ENCODE data around the gene ALG10. TPM values are rescaled to one million over a fixed set of nuclear protein-coding genes. Genes with fewer than 3 reads are reported as not detected.
"Not testable (repeated sequence)": the region's sequence is repeated elsewhere in the genome, so short reads cannot be mapped to it uniquely, and the experiment has no call there.

Gene ALG10
- total and polyA plus RNA-seq, 2 donors (not counting 1 experiment from before 2014, with no cell fraction given): 4.3 to 5.8 TPM

DNA sequence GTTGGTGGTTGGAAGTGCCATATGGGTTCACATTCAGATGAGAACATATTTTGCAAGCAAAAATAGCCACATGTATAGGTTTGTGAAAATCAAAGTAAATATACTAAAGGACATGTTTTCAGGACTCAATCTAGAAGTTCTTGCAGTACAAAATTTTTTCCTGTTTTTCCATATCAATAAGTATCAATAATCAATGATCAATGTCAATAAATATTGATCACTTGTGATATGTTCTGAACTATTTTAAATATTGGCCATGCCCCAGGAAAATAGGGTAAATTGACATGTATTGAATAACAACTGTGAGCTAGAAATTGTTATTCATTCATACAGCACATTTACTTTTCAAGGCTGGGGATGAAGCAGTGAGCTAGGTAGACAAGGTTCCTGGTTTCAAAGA lies 24.3 kb downstream of the ALG10 start:
- Histone ChIP-seq H3K4me1 (ENCODE audit: control insufficient read depth, extremely low read depth, insufficient read depth, low read length) (no peaks in the 10 kb centered on the region), H3K9me3 (ENCODE audit: control insufficient read depth, insufficient read depth, low read depth, low read length) (no peaks in the 10 kb centered on the region), H2AFZ (ENCODE audit: low read length) (no peak overlapping the region), H3K27ac (ENCODE audit: insufficient read depth, low read length) (no peak overlapping the region), H3K36me3 (ENCODE audit: control insufficient read depth, insufficient read depth, low read length) (no peaks in the 10 kb centered on the region), H3K27me3 (ENCODE audit: control insufficient read depth, insufficient read depth, low read length) (no peaks in the 10 kb centered on the region), H4K20me1 (ENCODE audit: control insufficient read depth, extremely low read depth, insufficient read depth, low read length) (no peaks in the 10 kb centered on the region), H3K9ac (ENCODE audit: insufficient read depth, low read length) (no peak overlapping the region), H3K79me2 (ENCODE audit: control insufficient read depth, insufficient read depth, low read length) (no peaks in the 10 kb centered on the region), H3K4me2 (ENCODE audit: extremely low read depth, insufficient read depth, low read length) (no peak overlapping the region), H3K4me3 (replicated peaks in 1 of 4; ENCODE audit: control extremely low read depth in 1 of 4, insufficient read depth in 1 of 4, low read depth in 3 of 4, low read length in 4 of 4) (no peak overlapping the region)
- TF ChIP-seq, protein P1, sequence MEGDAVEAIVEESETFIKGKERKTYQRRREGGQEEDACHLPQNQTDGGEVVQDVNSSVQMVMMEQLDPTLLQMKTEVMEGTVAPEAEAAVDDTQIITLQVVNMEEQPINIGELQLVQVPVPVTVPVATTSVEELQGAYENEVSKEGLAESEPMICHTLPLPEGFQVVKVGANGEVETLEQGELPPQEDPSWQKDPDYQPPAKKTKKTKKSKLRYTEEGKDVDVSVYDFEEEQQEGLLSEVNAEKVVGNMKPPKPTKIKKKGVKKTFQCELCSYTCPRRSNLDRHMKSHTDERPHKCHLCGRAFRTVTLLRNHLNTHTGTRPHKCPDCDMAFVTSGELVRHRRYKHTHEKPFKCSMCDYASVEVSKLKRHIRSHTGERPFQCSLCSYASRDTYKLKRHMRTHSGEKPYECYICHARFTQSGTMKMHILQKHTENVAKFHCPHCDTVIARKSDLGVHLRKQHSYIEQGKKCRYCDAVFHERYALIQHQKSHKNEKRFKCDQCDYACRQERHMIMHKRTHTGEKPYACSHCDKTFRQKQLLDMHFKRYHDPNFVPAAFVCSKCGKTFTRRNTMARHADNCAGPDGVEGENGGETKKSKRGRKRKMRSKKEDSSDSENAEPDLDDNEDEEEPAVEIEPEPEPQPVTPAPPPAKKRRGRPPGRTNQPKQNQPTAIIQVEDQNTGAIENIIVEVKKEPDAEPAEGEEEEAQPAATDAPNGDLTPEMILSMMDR (conservative IDR thresholded peaks at IDR 0.05 in 1 of 2, IDR thresholded peaks at IDR 0.05 in 1 of 2; ENCODE audit: low read depth in 1 of 2, low read length in 2 of 2): no peak
- TF ChIP-seq EZH2 (IDR thresholded peaks at IDR 0.05; ENCODE audit: low read length, missing control alignments): no peak
- no peak for DNase-seq (ENCODE audit: low read depth in 2 of 2)

DNA sequence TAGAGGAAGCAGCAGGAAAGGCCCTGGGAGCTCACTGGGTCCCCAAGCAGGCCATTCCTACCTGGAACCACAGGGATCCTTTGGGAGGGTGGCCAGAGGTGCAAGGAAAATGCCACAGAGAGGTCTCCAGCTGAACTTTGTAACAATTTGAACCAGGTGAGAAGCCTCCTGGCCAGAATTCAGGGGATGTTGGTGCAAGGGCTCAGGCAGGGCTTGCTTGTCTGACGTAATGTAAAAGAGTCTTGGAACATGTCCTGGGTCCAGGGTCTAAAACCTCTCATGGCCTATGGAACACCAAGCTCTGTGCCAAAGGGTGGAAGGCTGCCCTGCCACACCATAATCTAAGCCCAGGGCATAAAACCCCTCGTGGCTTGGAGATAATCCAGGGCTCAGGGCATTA lies 25.6 kb downstream of the ALG10 start:
- not testable (repeated sequence) for H3K79me2 ChIP-seq (ENCODE audit: control insufficient read depth, insufficient read depth, low read length); H3K4me3 ChIP-seq (replicated peaks in 1 of 4; ENCODE audit: control extremely low read depth in 1 of 4, insufficient read depth in 1 of 4, low read depth in 3 of 4, low read length in 4 of 4); H2AFZ ChIP-seq (ENCODE audit: low read length); H3K36me3 ChIP-seq (ENCODE audit: control insufficient read depth, insufficient read depth, low read length); H3K4me2 ChIP-seq (ENCODE audit: extremely low read depth, insufficient read depth, low read length); H3K27me3 ChIP-seq (ENCODE audit: control insufficient read depth, insufficient read depth, low read length); H3K4me1 ChIP-seq (ENCODE audit: control insufficient read depth, extremely low read depth, insufficient read depth, low read length); H3K9me3 ChIP-seq (ENCODE audit: control insufficient read depth, insufficient read depth, low read depth, low read length); H4K20me1 ChIP-seq (ENCODE audit: control insufficient read depth, extremely low read depth, insufficient read depth, low read length); H3K27ac ChIP-seq (ENCODE audit: insufficient read depth, low read length); DNase-seq (ENCODE audit: low read depth in 2 of 2); H3K9ac ChIP-seq (ENCODE audit: insufficient read depth, low read length)

DNA sequence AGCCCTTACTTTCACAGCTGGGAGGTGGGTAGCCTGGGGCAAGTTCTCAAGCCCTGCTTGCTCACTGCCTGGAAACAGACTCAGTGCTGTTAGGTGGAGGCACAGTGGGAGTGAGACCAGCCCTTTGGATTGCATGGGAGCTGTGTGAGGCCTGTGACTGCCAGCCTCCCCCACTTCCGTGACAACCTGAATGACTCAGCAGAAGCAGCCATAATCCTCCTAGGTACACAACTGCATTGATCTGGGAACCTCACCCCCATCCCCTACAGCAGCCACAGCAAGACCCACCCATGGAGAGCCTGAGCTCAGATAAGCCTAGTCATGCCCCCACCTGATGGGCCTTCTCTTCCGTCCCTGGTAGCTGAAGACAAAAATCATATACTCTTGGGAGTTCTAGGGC lies 26.4 kb downstream of the ALG10 start:
- H3K36me3 ChIP-seq (ENCODE audit: control insufficient read depth, insufficient read depth, low read length): no peaks in the 10 kb centered on the region
- no peak overlapping the region for H2AFZ ChIP-seq (ENCODE audit: low read length)
- no peak overlapping the region for H3K27ac ChIP-seq (ENCODE audit: insufficient read depth, low read length)
- H3K4me1 ChIP-seq (ENCODE audit: control insufficient read depth, extremely low read depth, insufficient read depth, low read length): no peaks in the 10 kb centered on the region
- no peaks in the 10 kb centered on the region for H3K27me3 ChIP-seq (ENCODE audit: control insufficient read depth, insufficient read depth, low read length)
- TF ChIP-seq, protein P1 (conservative IDR thresholded peaks at IDR 0.05 in 1 of 2, IDR thresholded peaks at IDR 0.05 in 1 of 2; ENCODE audit: low read depth in 1 of 2, low read length in 2 of 2): no peak
- TF ChIP-seq EZH2 (IDR thresholded peaks at IDR 0.05; ENCODE audit: low read length, missing control alignments): no peak
- H3K4me3 ChIP-seq (replicated peaks in 1 of 4; ENCODE audit: control extremely low read depth in 1 of 4, insufficient read depth in 1 of 4, low read depth in 3 of 4, low read length in 4 of 4): no peak overlapping the region
- no peaks in the 10 kb centered on the region for H4K20me1 ChIP-seq (ENCODE audit: control insufficient read depth, extremely low read depth, insufficient read depth, low read length)
- no peak overlapping the region for H3K9ac ChIP-seq (ENCODE audit: insufficient read depth, low read length)
- H3K9me3 ChIP-seq (ENCODE audit: control insufficient read depth, insufficient read depth, low read depth, low read length): no peaks in the 10 kb centered on the region
- no peak for DNase-seq (ENCODE audit: low read depth in 2 of 2)
- H3K79me2 ChIP-seq (ENCODE audit: control insufficient read depth, insufficient read depth, low read length): no peaks in the 10 kb centered on the region
- H3K4me2 ChIP-seq (ENCODE audit: extremely low read depth, insufficient read depth, low read length): no peak overlapping the region

All from fibroblast of lung (primary cell).